ENCODE results near the gene RAP1GAP2. TPM values are rescaled to one million over a fixed set of nuclear protein-coding genes. Genes with fewer than 3 reads are reported as not detected.
"Not testable (repeated sequence)": the region's sequence is repeated elsewhere in the genome, so short reads cannot be mapped to it uniquely, and the experiment has no call there.

Gene RAP1GAP2
- total RNA-seq, 1 donor = 2.9 TPM

DNA sequence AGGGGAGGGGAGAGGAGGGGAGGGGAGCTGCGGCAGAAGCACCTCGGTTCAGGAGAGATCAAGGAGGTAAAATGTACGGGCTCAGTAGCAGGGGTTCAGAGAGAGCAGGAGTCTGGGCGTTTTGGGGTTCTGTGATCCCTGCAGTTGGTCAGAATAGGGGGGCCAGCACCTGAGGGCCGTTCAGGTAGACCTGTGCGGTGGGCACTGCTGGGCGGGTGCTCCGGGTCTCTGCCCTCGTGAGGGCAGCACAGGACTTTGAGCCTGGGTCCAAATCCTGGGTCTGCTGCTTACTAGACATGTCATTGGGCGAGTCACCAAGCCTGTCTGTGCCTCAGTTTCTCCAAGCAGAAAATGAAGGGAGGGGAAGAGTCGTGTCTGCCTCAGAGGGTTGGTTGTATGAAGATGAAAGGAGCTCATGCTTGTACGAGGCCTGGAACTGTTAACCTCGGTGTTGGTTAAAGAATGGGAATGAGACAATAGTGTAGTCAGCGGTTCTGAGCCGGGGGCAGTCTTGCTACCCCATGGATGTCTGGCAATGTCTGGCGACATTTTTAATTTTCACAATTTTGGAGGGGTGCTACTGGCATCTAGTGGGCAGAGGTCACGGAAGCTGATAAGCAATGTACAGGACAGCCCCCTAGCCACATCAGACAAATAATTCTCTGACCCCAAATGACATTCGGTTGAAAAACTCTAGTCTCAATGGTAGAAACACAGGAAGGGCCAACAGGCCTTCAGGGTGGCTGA is 231.7 kb downstream of the RAP1GAP2 start:
- no peak overlapping the region for H3K4me2 ChIP-seq (ENCODE audit: insufficient read depth, low read length)
- H3K9me3 ChIP-seq (ENCODE audit: low read depth, low read length) = peaks cover 4% of the 10 kb centered on the region
- H3K4me3 ChIP-seq (ENCODE audit: insufficient read depth, low read length) = no peak overlapping the region
- no peaks in the 10 kb centered on the region for H4K20me1 ChIP-seq (ENCODE audit: insufficient read depth, low read length)
- no peak for DNase-seq (ENCODE audit: insufficient read length, low spot score, missing footprints)
- peaks cover 5% of the 10 kb centered on the region for H3K4me1 ChIP-seq (ENCODE audit: insufficient read depth, low read length)
- H3K27me3 ChIP-seq (ENCODE audit: insufficient read depth, low read length) = no peaks in the 10 kb centered on the region
- no peak overlapping the region for H3K27ac ChIP-seq (ENCODE audit: low read depth, low read length)
- TF ChIP-seq CTCF (IDR thresholded peaks at IDR 0.05; ENCODE audit: extremely low read depth, low read depth, low read length) = no peak
- no peak overlapping the region for H2AFZ ChIP-seq (ENCODE audit: low read length)
- H3K79me2 ChIP-seq (ENCODE audit: insufficient read depth, low read length) = no peaks in the 10 kb centered on the region
- peaks cover 6% of the 10 kb centered on the region for H3K36me3 ChIP-seq (ENCODE audit: insufficient read depth, low read length)

DNA sequence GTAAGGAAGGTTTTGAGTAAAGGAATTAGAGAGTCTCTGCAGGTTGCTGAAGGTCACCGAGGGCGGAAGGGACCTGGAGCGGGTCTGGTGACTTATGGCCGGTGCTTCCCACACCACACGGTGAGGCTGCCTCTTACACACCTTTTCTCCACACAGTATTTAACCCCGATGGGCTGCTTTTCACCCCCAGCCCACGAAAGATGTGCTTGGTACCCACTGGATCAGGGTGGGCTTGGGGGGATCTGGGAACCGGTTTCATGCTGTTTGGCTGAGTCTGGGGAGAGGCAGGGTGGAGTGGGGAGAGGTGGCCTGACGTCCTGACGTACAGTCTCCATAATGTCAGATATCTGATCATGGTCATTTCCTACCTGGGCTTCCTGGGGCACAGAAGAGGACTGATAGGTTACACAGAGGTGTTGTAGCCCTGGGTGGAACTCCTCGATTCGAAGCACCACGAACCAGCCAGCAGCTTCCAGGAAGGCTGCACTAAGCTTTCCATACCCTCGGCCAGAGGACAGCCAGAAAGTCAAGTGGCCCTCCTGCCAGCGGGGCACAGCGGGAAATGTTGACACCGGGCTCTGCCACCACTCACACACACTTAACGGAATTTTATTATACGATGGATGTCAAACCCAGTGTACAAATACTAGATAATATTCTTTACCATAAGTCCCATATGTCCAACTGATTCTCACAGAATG is 233.1 kb downstream of the RAP1GAP2 start:
- H3K4me2 ChIP-seq (ENCODE audit: insufficient read depth, low read length) = no peak overlapping the region
- no peak for DNase-seq (ENCODE audit: insufficient read length, low spot score, missing footprints)
- no peaks in the 10 kb centered on the region for H4K20me1 ChIP-seq (ENCODE audit: insufficient read depth, low read length)
- no peaks in the 10 kb centered on the region for H3K36me3 ChIP-seq (ENCODE audit: insufficient read depth, low read length)
- H3K4me3 ChIP-seq (ENCODE audit: insufficient read depth, low read length) = no peak overlapping the region
- H2AFZ ChIP-seq (ENCODE audit: low read length) = no peak overlapping the region
- H3K27me3 ChIP-seq (ENCODE audit: insufficient read depth, low read length) = no peaks in the 10 kb centered on the region
- no peak for TF ChIP-seq CTCF (IDR thresholded peaks at IDR 0.05; ENCODE audit: extremely low read depth, low read depth, low read length)
- H3K27ac ChIP-seq (ENCODE audit: low read depth, low read length) = no peak overlapping the region
- no peaks in the 10 kb centered on the region for H3K79me2 ChIP-seq (ENCODE audit: insufficient read depth, low read length)
- no peaks in the 10 kb centered on the region for H3K9me3 ChIP-seq (ENCODE audit: low read depth, low read length)
- peaks cover 5% of the 10 kb centered on the region for H3K4me1 ChIP-seq (ENCODE audit: insufficient read depth, low read length)

- Histone ChIP-seq H4K20me1 (ENCODE audit: insufficient read depth, low read length) (no peaks in the 10 kb centered on the region), H3K36me3 (ENCODE audit: insufficient read depth, low read length) (no peaks in the 10 kb centered on the region), H3K27ac (ENCODE audit: low read depth, low read length) (peak overlapping the region; percentile 29), H3K4me3 (ENCODE audit: insufficient read depth, low read length) (no peak overlapping the region), H3K79me2 (ENCODE audit: insufficient read depth, low read length) (no peaks in the 10 kb centered on the region), H3K4me1 (ENCODE audit: insufficient read depth, low read length) (peaks cover 5% of the 10 kb centered on the region), H3K9me3 (ENCODE audit: low read depth, low read length) (no peaks in the 10 kb centered on the region), H2AFZ (ENCODE audit: low read length) (no peak overlapping the region), H3K4me2 (ENCODE audit: insufficient read depth, low read length) (peak overlapping the region; percentile 8), H3K27me3 (ENCODE audit: insufficient read depth, low read length) (no peaks in the 10 kb centered on the region)
- DNase-seq (ENCODE audit: insufficient read length, low spot score, missing footprints) = peak; percentile 95
- TF ChIP-seq CTCF (IDR thresholded peaks at IDR 0.05; ENCODE audit: extremely low read depth, low read depth, low read length) = no peak
Observed at GRCh38 chr17:3030096-3030495, 233.9 kb downstream of the RAP1GAP2 start.

DNA sequence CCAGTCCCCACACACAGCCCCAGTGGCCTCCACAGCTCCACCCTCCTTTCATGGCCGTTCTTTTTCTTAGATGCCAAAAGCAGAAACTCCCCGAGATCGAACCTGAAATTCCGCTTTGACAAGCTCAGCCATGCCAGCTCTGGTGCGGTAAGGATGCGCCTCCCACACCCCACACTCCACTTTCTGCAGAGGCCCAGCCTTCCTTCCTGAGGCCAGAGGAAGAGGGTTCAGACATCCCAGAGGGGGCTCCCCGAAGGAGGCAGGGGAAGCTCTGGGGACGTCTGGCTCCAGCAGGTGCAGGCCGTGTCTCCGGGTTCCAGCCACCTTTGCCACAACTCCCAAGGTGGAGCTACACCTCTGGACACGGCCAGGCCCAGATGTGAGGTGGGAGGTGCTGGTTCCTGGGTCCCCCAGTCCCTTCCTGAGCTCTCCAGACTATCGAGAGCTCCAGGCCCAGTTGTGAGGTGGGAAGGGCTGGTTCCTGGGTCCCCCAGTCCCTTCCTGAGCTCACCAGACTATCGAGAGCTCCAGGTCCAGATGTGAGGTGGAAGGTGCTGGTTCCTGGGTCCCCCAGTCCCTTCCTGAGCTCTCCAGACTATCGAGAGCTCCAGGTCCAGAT is 234.7 kb downstream of the RAP1GAP2 start:
- not testable (repeated sequence) for H3K27me3 ChIP-seq (ENCODE audit: insufficient read depth, low read length); H3K4me2 ChIP-seq (ENCODE audit: insufficient read depth, low read length); H2AFZ ChIP-seq (ENCODE audit: low read length)

More for the DNA sequence above, 234.7 kb downstream of the RAP1GAP2 start:
- H3K36me3 ChIP-seq (ENCODE audit: insufficient read depth, low read length); H3K4me3 ChIP-seq (ENCODE audit: insufficient read depth, low read length); H3K4me1 ChIP-seq (ENCODE audit: insufficient read depth, low read length); H4K20me1 ChIP-seq (ENCODE audit: insufficient read depth, low read length); DNase-seq (ENCODE audit: insufficient read length, low spot score, missing footprints); H3K79me2 ChIP-seq (ENCODE audit: insufficient read depth, low read length); H3K9me3 ChIP-seq (ENCODE audit: low read depth, low read length): not testable (repeated sequence)
- H3K27ac ChIP-seq (ENCODE audit: low read depth, low read length) = peak overlapping the region; percentile 29
